HG03066 (cell line): ENCODE data around the gene RIN3.

Experiments used
- ATAC-seq: cut with Tn5 transposase; IDR thresholded peaks from one replicate; pipeline ENCODE4 v1.9.1; 2021; ENCODE audit warnings: low read depth; ENCODE audit not compliant: unreplicated experiment

Gene RIN3

DNA sequence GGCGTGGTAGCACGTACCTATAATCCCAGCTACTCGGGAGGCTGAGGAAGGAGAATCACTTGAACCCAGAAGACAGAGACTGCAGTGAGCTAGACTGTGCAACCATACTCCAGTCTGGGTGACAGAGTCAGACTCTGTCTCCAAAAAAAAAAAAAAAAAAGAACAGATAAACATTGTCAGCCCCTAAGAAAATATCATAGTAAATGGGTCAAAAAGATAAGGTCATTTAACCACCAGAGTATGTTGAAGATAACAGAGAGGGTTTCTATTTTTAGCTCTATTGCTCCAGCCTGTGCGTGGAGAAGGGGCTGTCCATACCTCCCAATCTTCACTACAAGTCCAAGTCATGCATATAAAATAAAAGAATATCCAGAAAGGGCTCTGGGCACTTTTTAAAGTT lies 219.4 kb downstream of the RIN3 start:
- ATAC-seq: no peak

DNA sequence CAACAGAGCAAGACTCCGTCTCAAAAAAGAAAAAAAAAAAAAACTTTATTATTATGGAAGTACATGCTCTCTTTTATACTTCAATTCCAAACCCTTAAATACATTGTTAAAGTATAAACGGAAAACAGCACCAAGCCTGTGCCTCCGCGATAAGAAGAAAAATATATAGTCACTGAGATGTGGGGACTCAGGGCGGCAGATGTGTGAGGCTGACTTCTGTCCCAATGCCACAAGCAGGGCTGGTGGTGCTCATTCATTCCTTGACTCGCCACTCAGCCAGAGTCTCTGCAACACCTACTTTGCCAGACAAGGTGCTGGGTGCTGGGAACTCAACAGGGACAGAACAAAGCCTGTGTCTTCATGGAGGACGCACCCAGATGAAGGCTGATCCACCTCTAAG lies 221.0 kb downstream of the RIN3 start:
- ATAC-seq: no peak

DNA sequence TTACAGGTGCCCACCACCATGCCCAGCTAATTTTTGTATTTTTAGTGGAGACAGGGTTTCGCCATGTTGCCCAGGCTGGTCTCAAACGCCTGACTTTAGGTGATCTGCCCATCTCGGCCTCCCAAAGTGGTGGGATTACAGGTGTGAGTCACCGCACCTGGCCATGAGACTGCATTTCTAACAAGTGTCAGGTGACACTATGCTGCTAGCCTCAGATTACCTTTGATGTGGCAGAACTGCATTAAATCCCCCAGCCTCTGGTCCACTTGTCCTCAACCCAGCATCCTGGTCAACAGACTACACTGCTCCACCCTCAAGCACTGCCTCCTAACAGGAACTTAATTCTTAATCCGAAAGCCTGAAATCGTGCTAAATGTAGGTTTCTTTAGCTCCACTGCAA lies 221.8 kb downstream of the RIN3 start:
- no peak for ATAC-seq

DNA sequence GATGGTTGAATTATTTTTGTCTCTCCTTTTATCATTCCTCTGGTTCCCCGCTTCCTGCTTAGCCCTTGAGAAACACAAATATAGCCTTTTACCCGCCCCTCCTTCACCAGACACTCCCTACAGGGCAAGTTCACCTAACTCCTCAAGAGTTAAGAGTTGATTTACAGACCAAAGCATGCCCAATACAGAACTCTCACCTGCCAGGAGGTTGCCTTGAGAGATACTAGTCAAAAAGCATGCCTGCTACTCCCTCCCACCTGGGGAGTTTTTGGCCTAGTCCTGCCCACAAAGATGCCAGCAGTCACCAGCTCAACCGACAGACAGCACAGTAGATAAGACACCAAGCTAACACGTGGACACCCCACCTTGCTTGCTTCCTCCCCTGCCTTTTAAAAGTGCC lies 223.6 kb downstream of the RIN3 start:
- no peak for ATAC-seq

DNA sequence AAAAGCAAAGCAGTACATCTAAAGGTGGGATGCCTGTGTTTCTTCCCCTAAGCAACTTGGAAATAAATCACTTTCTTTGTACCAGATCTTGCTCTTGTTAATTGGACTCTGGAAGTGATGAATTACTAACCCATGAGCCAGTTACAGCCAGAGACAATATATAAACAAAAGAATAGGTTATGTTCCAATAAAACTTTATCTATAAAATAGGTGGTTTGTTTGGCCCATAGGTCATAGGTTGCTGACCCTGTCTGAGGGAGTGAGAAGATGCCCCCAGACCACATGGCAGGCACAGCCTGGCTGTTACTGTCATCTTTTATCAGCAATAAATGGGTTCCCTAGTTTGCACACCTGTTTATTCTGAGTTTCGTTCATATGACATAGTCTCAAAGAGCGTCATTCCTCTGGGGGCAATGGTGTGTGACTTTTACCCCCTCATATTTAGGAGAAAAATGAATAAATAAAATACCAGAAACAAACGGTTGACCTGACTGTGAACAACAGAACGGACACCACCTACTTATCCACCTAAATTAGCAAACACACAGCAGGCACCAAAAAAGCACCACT lies 224.1 kb downstream of the RIN3 start:
- no peak for ATAC-seq
